Fibroblast of pulmonary artery (primary cell): Measurements from ENCODE around the gene PANK1.

Source experiments
- DNase-seq: peaks from one replicate; pipeline ENCODE4 v3.0.0-alpha.2; 2010; ENCODE audit warnings: low read depth
- H3K4me3 ChIP-seq: replicated peaks from 2 replicates; pipeline ENCODE4 v1.5.1; 2011; ENCODE audit warnings: low read depth, mild to moderate bottlenecking, control low read depth, low read length, moderate library complexity
- TF ChIP-seq, protein P1 (sequence below): IDR thresholded peaks from 2 replicates; pipeline ENCODE4 v1.5.1; 2011; ENCODE audit warnings: mild to moderate bottlenecking, control low read depth, low read length, inconsistent platforms; ENCODE audit errors: missing control alignments

PANK1 gene

DNA sequence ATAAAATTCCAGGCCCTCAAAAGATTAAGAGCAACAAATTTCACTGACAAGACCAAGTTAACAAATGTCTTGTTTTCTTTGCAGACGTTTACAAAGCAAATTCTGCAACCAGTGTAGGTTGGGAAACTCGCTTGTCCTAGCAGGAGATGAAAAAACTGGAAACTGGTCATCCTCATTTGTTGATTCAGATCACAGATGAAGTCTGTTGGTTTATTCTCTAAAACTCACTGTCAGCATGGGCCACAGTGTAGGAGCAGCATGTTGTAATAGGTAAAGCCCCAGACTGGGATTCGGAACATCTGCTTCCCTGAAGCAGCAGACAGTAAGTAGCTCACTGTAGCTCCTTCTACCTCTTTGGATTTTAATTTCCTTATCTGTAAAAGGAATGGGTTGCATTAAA lies 31.5 kb downstream of the PANK1 start:
- DNase-seq: peak; percentile 16
- H3K4me3 ChIP-seq: no peak overlapping the region
- TF ChIP-seq, protein P1, sequence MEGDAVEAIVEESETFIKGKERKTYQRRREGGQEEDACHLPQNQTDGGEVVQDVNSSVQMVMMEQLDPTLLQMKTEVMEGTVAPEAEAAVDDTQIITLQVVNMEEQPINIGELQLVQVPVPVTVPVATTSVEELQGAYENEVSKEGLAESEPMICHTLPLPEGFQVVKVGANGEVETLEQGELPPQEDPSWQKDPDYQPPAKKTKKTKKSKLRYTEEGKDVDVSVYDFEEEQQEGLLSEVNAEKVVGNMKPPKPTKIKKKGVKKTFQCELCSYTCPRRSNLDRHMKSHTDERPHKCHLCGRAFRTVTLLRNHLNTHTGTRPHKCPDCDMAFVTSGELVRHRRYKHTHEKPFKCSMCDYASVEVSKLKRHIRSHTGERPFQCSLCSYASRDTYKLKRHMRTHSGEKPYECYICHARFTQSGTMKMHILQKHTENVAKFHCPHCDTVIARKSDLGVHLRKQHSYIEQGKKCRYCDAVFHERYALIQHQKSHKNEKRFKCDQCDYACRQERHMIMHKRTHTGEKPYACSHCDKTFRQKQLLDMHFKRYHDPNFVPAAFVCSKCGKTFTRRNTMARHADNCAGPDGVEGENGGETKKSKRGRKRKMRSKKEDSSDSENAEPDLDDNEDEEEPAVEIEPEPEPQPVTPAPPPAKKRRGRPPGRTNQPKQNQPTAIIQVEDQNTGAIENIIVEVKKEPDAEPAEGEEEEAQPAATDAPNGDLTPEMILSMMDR: no peak

- TF ChIP-seq, protein P1: no peak
- no peak overlapping the region for H3K4me3 ChIP-seq
- DNase-seq: no peak
Measured at GRCh38 chr10:89611282-89611681, 33.8 kb downstream of the PANK1 start.

GRCh38 chr10:89609833-89610346 lies 35.2 kb downstream of the PANK1 start:
- TF ChIP-seq, protein P1: no peak
- DNase-seq: no peak
- no peak overlapping the region for H3K4me3 ChIP-seq

DNA sequence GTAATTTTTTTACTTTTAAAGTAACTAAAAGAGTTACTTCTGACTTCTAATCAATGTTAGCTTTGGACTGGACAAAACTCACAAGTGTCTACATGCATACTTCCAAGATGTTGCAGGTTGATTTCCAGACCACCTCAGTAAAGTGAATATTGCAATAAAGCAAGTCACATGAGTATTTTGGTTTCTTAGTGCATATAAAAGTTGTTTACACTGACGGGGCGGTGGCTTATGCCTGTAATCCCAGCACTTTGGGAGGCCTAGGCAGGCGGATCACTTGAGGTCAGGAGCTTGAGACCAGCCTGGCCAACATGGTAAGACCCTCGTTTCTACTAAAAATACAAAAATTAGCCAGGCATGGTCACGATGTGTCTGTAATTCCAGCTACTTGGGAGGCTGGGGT lies 40.8 kb downstream of the PANK1 start:
- DNase-seq: no peak
- TF ChIP-seq, protein P1: no peak
- H3K4me3 ChIP-seq: no peak overlapping the region

- TF ChIP-seq, protein P1: no peak
- H3K4me3 ChIP-seq: no peak overlapping the region
- DNase-seq: no peak
Measured at GRCh38 chr10:89602919-89603318, 42.1 kb downstream of the PANK1 start.

DNA sequence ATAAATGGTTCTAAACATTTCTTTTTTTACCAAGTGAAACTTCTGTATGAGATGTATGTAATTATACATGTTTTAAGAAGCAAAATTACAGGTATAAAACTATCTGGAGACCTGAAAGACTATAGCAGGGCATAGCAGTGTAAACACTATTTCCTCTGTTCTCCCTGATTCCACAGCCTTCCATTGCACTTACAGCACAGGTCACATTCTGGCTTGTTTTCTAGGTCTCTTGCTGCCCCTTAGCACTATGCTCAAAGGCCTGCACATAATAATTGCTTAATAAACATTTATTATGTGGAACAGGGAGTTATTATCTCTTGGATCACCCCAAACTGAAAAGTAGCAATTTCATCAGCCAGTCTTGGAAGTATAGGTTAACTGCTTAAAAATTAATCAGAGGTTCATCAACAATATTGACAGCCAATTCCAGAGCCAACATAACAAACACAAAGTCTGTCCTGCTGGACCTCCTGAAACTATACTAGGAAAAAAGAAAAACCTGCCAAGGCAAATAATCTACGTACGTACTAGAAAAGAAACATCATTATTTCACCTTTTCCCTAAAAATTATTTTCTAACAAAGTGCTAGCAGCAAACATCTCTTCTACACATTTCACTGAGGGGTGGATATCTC lies 43.2 kb downstream of the PANK1 start:
- TF ChIP-seq, protein P1: no peak
- no peak for DNase-seq
- no peak overlapping the region for H3K4me3 ChIP-seq

DNA sequence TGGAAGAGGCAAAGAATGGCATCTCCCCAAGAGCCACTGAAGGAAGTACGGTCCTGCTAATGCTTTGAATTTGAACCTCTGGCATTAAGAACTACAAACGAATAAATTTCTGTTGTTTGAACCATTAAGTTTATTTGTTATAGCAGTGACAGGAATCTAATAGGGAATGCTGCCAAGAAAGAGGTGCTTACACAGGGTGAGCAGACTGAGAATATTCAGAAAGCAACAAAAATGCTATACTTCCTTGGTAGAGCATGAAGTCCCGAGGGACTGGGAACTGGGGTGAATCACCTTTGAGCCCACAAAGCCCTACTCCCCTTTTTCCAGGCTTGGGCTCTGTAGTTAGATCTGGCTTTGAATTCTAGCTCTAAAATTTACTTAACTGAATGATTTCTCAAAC lies 45.0 kb downstream of the PANK1 start:
- TF ChIP-seq, protein P1: no peak
- no peak for DNase-seq

More for the DNA sequence above, 45.0 kb downstream of the PANK1 start:
- H3K4me3 ChIP-seq: no peak overlapping the region
